Epithelial cell of prostate (primary cell): ENCODE results near the gene KCNJ11.

Source experiments
- DNase-seq: peaks from one replicate; pipeline ENCODE4 v3.0.0-alpha.2; 2011; ENCODE audit warnings: low read depth, low spot score
- H3K27ac ChIP-seq: fragments of 450-650 bp; 2 replicates; pipeline ENCODE4 v1.5.1; 2017; ENCODE audit warnings: mild to moderate bottlenecking

The KCNJ11 gene

GRCh38 chr11:17369684-17370243 lies 18.7 kb downstream of the KCNJ11 start:
- no peak overlapping the region for H3K27ac ChIP-seq
- no peak for DNase-seq

GRCh38 chr11:17369094-17369493 lies 19.4 kb downstream of the KCNJ11 start:
- H3K27ac ChIP-seq: no peak overlapping the region
- DNase-seq: no peak

- no peak for DNase-seq
- no peak overlapping the region for H3K27ac ChIP-seq
Observed at GRCh38 chr11:17368551-17368950, 19.9 kb downstream of the KCNJ11 start.

GRCh38 chr11:17366495-17366894 lies 22.0 kb downstream of the KCNJ11 start:
- H3K27ac ChIP-seq: no peak overlapping the region
- no peak for DNase-seq

- DNase-seq: no peak
- no peak overlapping the region for H3K27ac ChIP-seq
Observed at GRCh38 chr11:17354601-17354991, 33.9 kb downstream of the KCNJ11 start.

GRCh38 chr11:17353821-17354600 lies 34.4 kb downstream of the KCNJ11 start:
- H3K27ac ChIP-seq: peak overlapping the region; percentile 53
- DNase-seq: no peak

GRCh38 chr11:17352950-17353820 lies 35.3 kb downstream of the KCNJ11 start:
- peak overlapping the region; percentile 53 for H3K27ac ChIP-seq
- no peak for DNase-seq

DNA sequence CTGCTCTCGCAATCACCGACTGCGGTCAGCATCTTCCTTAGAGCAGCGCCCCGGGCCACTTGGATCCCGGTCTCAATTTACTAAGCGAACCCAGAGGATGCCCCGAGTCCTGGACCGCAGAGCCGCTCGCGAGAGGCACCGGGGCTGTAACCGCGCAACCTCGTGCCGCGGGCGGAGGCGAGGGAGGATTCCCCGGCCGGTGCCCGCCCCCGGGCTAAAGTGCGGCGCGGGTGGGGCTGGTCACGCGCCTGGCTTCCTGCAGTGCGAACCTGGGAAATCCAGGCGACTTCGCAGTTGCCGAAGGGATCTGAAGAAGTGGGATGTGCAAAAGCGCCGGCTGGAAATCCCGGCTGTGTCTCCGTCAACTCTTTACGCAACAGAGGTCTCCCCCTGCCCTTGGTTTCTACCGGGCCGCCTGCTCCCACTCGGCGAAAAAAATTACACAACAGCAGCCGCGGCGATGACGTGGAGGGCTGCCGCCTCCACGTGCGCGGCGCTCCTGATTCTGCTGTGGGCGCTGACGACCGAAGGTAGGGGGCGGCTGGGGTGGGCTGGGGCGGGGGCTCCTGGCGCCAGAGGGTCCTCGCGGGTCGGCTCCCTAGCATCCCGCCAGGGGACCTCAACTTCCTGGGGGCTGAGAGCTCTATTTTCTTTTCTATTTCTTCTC lies 36.8 kb downstream of the KCNJ11 start, which contains the start of gene NCR3LG1:
TSS of gene NCR3LG1 (plus strand) at position 291 of the 667 bp plus-strand sequence. CDS start at position 461, 170 bp downstream.
- H3K27ac ChIP-seq: peak within 1 kb of the TSS; percentile 53
- no peak for DNase-seq

- no peak overlapping the region for H3K27ac ChIP-seq
- DNase-seq: no peak
Observed at GRCh38 chr11:17351172-17351509, 37.3 kb downstream of the KCNJ11 start.

DNA sequence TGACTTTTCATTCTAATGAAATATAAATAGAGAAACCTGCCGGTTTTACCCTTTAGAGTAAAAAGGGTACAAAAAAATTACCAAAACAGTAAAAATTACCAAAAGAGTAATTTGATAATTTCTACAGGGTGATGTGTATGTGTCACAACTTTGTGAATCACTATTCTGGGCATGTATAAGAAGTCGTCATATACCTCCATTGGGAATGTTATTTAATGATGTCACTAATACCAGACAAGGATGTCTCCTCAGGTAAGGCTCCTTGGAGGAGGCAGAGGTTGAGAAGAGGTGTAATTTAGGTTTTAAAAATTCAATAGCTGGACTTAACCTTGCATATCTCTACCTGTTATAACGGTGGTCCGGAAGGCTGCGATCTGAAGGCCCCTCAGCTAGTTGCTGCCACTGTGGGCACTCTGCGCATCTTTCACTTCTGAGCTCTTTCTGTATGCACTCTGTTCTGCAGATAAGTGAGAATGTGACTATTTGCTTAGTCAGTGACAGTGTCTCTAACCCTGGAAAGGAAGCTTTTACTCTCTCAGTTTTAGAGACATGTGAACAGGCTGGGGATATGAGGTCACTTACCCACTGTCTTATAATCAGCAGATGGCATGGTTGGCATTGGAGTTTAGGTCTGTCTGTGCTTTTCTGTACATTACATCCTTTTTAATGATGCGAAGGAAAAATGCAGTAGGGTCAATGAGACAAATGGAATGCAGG lies 37.8 kb downstream of the KCNJ11 start:
- H3K27ac ChIP-seq: no peak overlapping the region
- no peak for DNase-seq

DNA sequence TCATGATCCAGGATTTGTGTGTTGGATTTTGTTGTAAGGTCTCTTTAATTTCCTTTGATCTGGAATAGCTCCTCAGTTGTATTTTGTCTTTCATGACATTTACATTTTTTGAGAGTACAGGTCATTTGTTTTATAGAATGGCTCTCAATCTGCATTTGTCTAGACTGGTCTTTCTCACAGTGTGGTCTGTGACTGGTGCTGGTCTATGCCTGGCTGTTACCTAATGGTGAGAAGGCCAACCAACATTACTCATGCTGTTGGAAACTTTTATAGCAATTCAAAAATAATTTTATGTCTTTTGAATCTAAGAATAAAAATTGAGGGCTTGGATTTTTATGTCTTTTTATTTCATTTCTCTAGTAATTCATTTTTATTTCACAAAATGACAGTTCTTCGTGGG lies 40.8 kb downstream of the KCNJ11 start:
- H3K27ac ChIP-seq: no peak overlapping the region
- no peak for DNase-seq

GRCh38 chr11:17343907-17344306 lies 44.6 kb downstream of the KCNJ11 start:
- DNase-seq: no peak
- H3K27ac ChIP-seq: no peak overlapping the region

- DNase-seq: no peak
- H3K27ac ChIP-seq: no peak overlapping the region
Observed at GRCh38 chr11:17343257-17343656, 45.2 kb downstream of the KCNJ11 start.
